ENCODE results near the gene C2CD4C. TPM values are rescaled to one million over a fixed set of nuclear protein-coding genes. Genes with fewer than 3 reads are reported as not detected.
A peak's percentile ranks its signal among the peaks of the same experiment; 100 is the strongest.
"Not testable (repeated sequence)": the region's sequence is repeated elsewhere in the genome, so short reads cannot be mapped to it uniquely, and the experiment has no call there.

The C2CD4C gene
- total RNA-seq, 2 experiments from 2014 or later = not detected

DNA sequence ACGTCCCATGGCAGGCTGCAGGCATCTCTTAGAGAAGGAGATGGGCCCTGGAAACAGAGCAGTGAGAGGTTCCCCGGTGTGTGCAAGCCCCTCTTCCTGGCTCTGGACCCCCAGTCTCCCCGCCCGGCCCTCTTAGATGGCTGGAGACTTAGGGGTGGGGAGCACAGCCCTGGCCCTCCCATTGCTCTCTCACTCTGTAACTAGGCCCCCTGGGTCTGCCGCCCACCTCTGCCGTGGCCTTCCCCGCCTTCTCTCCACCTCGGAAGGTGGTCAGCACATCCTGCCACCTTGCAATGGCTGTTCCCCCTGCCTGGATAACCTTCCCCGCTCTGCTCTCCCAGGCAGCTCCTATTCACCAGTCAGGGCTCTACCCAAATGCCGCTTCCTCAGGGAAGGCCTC is 21.8 kb upstream of the C2CD4C start:
- DNase-seq (no peak), ATAC-seq (ENCODE audit: low read depth) (no peak)
- H3K4me3 Mint-ChIP-seq = no peak overlapping the region
- H3K27me3 Mint-ChIP-seq = no peaks in the 10 kb centered on the region
- peaks cover 8% of the 10 kb centered on the region for H3K9me3 Mint-ChIP-seq
- H3K4me1 Mint-ChIP-seq = no peaks in the 10 kb centered on the region
- H3K27ac Mint-ChIP-seq = no peak overlapping the region
- no peaks in the 10 kb centered on the region for H3K36me3 Mint-ChIP-seq
- POLR2A ChIA-PET = no interaction called here

DNA sequence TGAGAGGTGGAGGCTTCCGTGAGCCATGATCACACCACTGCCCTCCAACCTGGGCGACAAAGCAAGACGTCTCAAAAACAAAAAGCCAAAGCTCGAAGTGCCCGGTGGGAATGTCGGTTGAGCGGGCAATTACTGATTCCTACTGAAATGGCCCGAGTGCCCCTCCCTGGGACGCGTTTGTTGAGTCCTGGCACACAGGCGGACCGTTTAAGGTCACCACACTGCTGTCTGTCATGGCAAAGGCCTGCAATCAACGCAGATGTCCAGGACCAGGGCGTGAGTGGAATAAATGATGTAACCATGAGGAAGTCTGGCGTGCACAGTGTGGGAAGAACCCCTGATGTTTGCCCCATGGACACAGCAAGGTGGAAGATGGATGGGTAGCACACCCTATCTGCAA is 19.2 kb upstream of the C2CD4C start:
- Mint-ChIP-seq H3K27me3 (no peaks in the 10 kb centered on the region), H3K27ac (no peak overlapping the region), H3K36me3 (no peaks in the 10 kb centered on the region), H3K4me1 (no peaks in the 10 kb centered on the region), H3K9me3 (peaks cover 8% of the 10 kb centered on the region), H3K4me3 (no peak overlapping the region)
- DNase-seq = no peak
- ATAC-seq (ENCODE audit: low read depth) = no peak
- POLR2A ChIA-PET = no interaction called here

DNA sequence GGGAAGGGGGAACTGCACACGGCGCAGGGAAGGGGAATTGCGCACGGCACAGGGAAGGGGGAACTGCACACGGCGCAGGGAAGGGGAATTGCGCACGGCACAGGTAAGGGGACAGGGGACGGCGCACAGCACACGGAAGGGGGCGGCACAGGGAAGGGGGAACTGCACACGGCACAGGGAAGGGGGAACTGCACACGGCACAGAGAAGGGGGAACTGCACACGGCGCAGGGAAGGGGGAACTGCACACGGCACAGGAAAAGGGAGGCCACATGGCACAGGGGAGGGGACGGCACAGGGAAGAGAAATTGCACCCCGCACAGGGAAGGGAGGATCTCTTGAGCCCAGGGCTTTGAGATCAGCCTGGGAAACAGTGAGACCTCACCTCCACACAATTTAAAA is 18.7 kb upstream of the C2CD4C start:
- H3K36me3 Mint-ChIP-seq; H3K27me3 Mint-ChIP-seq; H3K4me3 Mint-ChIP-seq; H3K27ac Mint-ChIP-seq; ATAC-seq (ENCODE audit: low read depth); DNase-seq; POLR2A ChIA-PET; H3K9me3 Mint-ChIP-seq; H3K4me1 Mint-ChIP-seq: not testable (repeated sequence)

DNA sequence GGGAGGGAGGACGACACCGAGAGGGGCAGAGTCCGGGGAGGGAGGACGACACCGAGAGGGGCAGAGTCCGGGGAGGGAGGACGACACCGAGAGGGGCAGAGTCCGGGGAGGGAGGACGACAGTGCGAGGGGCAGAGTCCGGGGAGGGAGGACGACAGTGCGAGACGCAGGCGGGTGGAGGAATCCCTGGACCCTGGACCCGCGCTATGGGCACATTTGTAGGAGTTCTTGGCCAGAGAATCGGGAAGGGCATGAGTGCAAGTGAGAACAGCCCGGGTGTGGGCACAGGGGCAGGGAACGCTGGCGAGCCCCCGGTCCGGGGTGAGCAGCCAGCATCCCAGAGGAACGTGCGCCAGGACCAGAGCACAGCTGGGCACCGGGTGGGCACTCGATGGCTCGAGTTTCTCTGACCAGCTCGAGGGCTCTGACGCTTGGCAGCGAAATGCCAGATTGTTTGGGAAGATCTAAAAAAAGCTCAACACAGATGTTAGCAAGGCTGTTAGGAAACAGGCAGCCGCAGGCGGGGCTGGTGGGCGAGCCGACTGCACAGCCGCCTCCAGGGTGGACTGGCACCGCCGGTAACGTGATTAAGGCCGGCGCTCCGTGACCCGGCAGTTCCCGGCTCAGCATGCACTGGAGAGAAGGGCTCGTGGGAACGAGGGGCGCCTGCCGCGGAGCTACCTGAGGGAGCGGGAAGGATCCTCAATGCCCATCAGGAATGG is 17.9 kb upstream of the C2CD4C start:
- H3K36me3 Mint-ChIP-seq = no peaks in the 10 kb centered on the region
- H3K27ac Mint-ChIP-seq = no peak overlapping the region
- DNase-seq = no peak
- no peaks in the 10 kb centered on the region for H3K4me1 Mint-ChIP-seq
- ATAC-seq (ENCODE audit: low read depth) = no peak
- H3K27me3 Mint-ChIP-seq = no peaks in the 10 kb centered on the region
- peaks cover 8% of the 10 kb centered on the region for H3K9me3 Mint-ChIP-seq
- POLR2A ChIA-PET = no interaction called here
- H3K4me3 Mint-ChIP-seq = no peak overlapping the region

DNA sequence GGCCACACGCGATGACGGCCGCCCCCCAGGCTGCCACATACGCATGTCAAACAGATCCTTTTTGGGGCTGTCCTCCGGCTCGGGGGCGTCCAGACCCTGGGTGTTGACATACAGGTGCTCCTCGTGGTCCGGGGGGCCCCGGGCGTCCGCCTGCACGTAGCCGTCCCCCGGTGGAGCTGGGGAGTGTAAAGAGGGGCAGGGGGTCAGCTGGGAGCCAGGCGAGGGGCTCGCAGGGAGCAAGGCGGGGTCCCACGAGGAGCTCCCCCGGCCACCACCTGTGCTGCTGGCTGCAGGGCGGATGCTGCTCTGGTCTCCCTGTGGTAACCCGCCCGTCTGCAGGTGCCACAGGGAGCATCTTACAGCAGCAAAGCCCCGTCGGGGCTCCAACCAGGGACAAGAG is 16.1 kb upstream of the C2CD4C start:
- ATAC-seq (ENCODE audit: low read depth) (no peak), DNase-seq (no peak)
- Mint-ChIP-seq H3K4me3 (no peak overlapping the region), H3K9me3 (peaks cover 4% of the 10 kb centered on the region), H3K36me3 (no peaks in the 10 kb centered on the region), H3K4me1 (no peaks in the 10 kb centered on the region), H3K27me3 (no peaks in the 10 kb centered on the region), H3K27ac (no peak overlapping the region)
- POLR2A ChIA-PET = no interaction called here

DNA sequence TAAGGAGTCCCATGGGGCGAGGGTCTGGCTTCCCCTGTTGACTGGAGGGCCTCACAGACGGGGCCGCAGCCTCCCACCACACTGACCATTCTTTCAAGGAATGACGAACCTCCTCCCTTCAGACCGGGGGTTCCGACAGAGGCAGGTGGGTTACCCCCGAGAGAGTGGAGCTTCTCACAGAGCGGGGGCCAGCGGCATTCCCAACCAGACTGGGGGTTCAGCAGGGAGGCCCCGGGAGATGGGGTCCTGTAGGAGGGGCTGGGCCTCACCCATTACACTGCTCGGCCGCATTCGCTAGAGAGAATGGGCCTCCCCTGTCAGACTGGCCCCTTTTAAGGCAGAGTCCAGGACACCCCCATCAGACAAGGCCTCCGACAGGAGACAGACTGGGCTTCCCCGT is 15.6 kb upstream of the C2CD4C start:
- no peak overlapping the region for H3K4me3 Mint-ChIP-seq
- POLR2A ChIA-PET = no interaction called here
- peaks cover 3% of the 10 kb centered on the region for H3K9me3 Mint-ChIP-seq
- H3K4me1 Mint-ChIP-seq = no peaks in the 10 kb centered on the region
- H3K36me3 Mint-ChIP-seq = no peaks in the 10 kb centered on the region
- no peaks in the 10 kb centered on the region for H3K27me3 Mint-ChIP-seq
- no peak overlapping the region for H3K27ac Mint-ChIP-seq
- DNase-seq = no peak
- ATAC-seq (ENCODE audit: low read depth) = no peak

DNA sequence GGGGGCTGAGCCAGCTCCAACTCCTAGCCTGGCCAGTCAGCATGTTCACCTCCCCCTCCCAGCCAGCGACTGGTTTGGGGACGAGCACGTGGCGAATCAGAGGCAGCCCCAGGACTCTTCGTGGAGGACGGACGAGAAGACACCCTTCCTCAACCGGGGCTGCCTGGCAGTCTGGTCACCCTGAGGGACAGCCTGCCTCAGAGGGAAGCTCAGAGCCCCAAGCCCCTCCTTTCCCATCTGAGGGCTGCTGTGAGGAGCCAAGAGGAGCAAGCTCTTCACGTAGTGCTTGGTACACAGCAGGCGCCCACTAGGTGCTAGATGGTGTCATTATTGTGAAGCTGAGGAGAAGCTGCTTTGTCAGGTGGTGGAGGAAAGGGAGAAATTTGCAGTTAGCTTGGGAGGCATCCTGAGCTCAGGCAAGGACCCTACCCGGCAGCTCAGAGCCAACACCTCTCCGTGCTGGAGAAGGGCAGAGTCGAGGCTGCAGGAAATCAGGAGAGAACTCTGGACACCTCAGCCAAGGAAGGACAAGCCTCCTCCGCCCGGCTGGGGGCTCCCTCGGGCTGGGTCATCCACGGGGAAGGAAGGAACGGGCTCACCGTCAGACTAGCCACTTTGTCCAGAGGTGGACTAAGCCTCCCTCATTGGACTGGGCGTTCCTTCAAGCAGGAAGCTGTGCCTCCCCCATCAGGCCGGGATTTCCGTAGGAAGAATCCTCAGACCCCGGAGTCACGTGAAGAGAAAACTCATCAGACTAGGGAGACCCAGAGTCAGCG is 14.9 kb upstream of the C2CD4C start:
- H3K4me1 Mint-ChIP-seq = no peaks in the 10 kb centered on the region
- ATAC-seq (ENCODE audit: low read depth) (no peak), DNase-seq (no peak)
- no peak overlapping the region for H3K4me3 Mint-ChIP-seq
- no peaks in the 10 kb centered on the region for H3K9me3 Mint-ChIP-seq
- no peaks in the 10 kb centered on the region for H3K27me3 Mint-ChIP-seq
- POLR2A ChIA-PET = no interaction called here
- H3K27ac Mint-ChIP-seq = no peak overlapping the region
- H3K36me3 Mint-ChIP-seq = no peaks in the 10 kb centered on the region

DNA sequence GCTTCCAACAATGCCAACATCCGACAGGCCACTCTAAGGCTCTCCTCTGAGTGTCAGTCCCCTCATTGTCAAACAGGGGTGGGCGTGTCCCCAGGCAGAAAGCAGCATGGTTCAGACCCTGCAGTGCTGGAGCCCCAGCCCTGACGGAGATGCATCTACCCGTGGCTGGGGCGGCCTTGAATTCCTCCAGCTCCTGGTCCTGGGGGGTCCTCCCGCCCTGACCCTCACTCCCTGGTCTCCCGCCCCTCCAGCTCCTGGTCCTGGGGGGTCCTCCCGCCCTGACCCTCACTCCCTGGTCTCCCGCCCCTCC is 13.9 kb upstream of the C2CD4C start:
- not testable (repeated sequence) for H3K27me3 Mint-ChIP-seq, H3K27ac Mint-ChIP-seq, DNase-seq

DNA sequence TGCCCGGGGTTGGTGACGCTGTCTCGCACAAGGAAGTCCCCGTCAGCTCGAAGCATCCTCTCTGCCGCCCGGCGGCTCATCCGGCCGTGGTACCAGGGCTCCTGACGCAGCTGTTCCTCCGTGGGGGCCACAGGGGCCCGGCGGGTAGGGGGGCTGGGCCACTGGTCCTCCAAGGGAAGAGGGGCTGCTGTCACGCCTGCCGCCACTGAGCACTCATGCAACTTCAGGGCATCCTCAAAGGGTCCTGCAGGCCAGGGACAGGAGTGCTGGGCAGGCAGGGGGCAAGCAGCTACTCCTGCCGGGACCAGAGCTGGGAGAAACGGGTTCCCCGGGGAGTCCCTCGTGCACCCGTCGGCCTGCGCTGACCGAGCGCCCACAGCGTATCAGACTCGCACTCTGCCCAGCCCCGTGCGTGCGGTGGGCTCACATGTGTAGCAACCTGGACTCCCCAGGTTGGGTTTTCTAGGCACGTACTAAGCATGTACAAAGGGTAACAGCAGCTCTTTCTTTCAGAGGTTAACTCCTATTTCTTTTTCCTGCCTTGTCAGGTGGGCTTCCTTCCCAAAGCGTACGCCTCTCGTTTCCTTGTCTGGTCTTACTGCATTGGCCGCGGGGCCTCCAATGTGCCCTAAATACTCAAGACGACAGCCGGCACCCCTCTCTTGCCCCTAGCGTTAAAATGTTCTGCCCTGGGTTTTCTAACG is 13.4 kb upstream of the C2CD4C start:
- POLR2A ChIA-PET = no interaction called here
- DNase-seq (no peak), ATAC-seq (ENCODE audit: low read depth) (no peak)
- Mint-ChIP-seq H3K36me3 (no peaks in the 10 kb centered on the region), H3K9me3 (no peaks in the 10 kb centered on the region), H3K27me3 (no peaks in the 10 kb centered on the region), H3K27ac (no peak overlapping the region), H3K4me3 (no peak overlapping the region), H3K4me1 (no peaks in the 10 kb centered on the region)

More for the DNA sequence above, 13.9 kb upstream of the C2CD4C start:
- ATAC-seq (ENCODE audit: low read depth); H3K4me3 Mint-ChIP-seq; H3K36me3 Mint-ChIP-seq; H3K9me3 Mint-ChIP-seq; POLR2A ChIA-PET; H3K4me1 Mint-ChIP-seq: not testable (repeated sequence)

DNA sequence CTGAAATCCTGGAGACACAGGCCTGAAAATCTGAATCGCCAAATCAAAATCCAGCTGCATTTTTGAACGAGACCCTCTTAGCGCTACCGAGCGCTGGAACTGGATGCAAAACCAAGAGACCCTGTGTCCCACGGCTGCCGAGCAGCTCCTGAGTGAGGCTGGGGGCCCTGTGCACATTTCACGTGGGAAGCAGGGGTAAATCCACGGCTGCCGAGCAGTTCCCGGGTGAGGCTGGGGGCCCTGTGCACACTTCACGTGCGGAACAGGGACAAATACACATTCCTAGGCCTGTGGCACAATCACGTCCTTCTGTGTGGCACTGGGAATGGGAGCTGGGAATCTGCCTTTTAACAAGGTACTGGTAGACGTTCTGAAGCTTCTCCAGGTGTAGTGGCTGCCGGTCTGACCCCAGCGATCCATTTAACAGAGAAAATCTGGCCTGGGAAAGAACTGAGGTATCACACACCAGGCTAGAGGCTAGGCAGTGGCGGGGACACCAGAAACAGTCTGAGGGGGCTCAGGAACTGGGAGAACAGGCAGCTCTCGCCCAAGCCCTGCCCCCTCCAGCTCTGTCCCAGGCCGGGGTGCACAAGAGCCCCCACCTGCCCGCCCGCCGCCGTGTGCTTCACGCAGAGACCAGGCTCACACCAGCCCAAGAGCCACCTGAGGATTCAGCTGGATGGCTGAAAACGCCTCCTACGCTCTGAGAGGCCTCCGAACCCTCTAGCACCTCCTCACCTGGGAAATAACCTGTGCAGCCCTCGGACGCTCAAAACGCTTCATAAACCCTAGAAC is 11.0 kb upstream of the C2CD4C start:
- no peaks in the 10 kb centered on the region for H3K4me1 Mint-ChIP-seq
- H3K9me3 Mint-ChIP-seq = no peaks in the 10 kb centered on the region
- POLR2A ChIA-PET = no interaction called here
- DNase-seq (no peak), ATAC-seq (ENCODE audit: low read depth) (no peak)
- no peaks in the 10 kb centered on the region for H3K27me3 Mint-ChIP-seq
- no peaks in the 10 kb centered on the region for H3K36me3 Mint-ChIP-seq
- H3K4me3 Mint-ChIP-seq = no peak overlapping the region
- no peak overlapping the region for H3K27ac Mint-ChIP-seq

DNA sequence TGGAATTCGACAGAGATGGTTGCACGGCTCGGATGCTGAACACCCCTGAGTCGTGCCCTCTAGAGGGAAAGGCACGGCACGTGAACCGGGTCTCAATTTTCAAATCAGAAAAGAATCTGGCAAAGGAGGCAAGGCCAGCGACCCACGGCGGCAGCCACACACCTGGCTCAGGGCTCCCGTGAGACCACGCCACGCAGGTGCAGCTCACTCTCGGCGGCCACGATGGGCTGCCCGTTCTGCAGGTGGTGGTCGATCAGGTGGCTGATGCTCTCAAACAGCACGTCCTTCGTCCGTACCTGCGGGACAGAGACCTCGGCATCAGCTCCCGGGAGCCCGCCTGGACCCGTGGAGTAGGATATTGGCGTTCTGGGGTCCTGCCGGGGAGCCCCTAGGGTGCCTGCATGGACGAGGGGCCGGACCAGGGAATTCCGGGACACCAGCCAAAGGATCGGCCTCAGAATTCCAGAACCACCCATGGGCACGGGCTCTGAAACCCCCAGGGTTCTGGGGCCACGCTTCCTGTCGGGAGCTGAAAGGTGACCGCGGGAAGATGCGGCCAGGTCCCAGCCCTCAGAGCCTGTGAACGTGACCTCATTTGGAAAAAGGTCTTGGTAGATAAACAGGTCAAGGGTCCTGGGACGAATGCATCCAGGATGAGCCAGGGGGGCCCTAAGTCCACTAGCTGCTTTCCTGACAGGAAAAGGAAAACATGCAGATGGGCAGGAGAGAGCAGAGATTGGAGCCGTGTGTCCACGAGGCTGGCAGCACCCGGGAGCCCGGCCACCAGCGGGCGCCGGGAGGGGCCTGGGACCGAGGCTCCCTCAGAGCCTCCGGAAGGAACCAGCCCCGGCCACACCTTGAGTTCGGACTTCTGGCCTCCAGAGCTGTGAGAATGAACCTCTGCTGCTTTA is 10.1 kb upstream of the C2CD4C start:
- no peak overlapping the region for H3K27ac Mint-ChIP-seq
- H3K4me1 Mint-ChIP-seq = no peaks in the 10 kb centered on the region
- DNase-seq (peak; percentile 19), ATAC-seq (ENCODE audit: low read depth) (no peak)
- H3K4me3 Mint-ChIP-seq = no peak overlapping the region
- POLR2A ChIA-PET = no interaction called here
- H3K36me3 Mint-ChIP-seq = no peaks in the 10 kb centered on the region
- H3K27me3 Mint-ChIP-seq = no peaks in the 10 kb centered on the region
- H3K9me3 Mint-ChIP-seq = no peaks in the 10 kb centered on the region

DNA sequence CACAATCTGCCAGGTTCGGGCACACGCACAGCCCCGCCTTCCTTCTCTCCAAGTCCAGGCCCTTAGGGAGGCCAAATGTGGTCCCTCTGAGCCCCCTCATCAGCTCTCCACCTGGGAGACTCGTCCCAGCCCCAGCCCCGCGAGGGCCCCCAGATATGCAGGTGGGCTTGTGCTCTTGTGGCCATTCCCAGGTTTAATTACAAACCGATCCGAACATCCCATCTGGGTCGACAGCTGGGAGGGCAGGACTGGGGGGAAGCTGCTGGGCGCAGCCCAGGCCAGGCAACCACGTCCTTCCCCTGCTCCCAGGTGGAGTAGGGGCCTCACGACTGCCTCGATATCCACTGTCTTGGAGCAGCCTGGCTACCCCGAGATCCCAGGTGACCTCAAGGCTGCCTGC is 7.5 kb upstream of the C2CD4C start:
- POLR2A ChIA-PET = no interaction called here
- H3K27ac Mint-ChIP-seq = no peak overlapping the region
- H3K9me3 Mint-ChIP-seq = no peaks in the 10 kb centered on the region
- no peaks in the 10 kb centered on the region for H3K4me1 Mint-ChIP-seq
- H3K36me3 Mint-ChIP-seq = no peaks in the 10 kb centered on the region
- no peaks in the 10 kb centered on the region for H3K27me3 Mint-ChIP-seq
- ATAC-seq (ENCODE audit: low read depth) = no peak
- DNase-seq = no peak
- H3K4me3 Mint-ChIP-seq = no peak overlapping the region

DNA sequence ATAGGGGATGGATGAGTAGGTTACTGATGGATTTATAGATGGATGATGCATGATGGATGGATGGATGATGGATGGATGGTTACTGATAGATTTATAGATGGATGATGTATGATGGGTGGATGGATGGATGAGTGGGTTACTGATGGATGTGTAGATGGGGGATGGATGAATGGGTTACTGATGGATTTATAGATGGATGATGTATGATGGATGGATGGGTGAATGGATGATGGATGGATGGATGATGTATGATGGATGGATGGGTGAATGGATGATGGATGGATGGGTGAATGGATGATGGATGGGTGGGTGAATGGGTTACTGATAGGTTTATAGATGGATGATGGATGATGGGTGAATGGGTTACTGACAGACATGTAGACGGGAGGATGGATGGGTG is 6.3 kb upstream of the C2CD4C start:
- DNase-seq (no peak), ATAC-seq (ENCODE audit: low read depth) (no peak)
- no peaks in the 10 kb centered on the region for H3K9me3 Mint-ChIP-seq
- H3K4me3 Mint-ChIP-seq = no peak overlapping the region
- POLR2A ChIA-PET = no interaction called here
- no peaks in the 10 kb centered on the region for H3K4me1 Mint-ChIP-seq
- H3K27ac Mint-ChIP-seq = no peak overlapping the region
- H3K36me3 Mint-ChIP-seq = no peaks in the 10 kb centered on the region
- no peaks in the 10 kb centered on the region for H3K27me3 Mint-ChIP-seq
